ENCODE measurements around the gene FANCD2OS.

DNA sequence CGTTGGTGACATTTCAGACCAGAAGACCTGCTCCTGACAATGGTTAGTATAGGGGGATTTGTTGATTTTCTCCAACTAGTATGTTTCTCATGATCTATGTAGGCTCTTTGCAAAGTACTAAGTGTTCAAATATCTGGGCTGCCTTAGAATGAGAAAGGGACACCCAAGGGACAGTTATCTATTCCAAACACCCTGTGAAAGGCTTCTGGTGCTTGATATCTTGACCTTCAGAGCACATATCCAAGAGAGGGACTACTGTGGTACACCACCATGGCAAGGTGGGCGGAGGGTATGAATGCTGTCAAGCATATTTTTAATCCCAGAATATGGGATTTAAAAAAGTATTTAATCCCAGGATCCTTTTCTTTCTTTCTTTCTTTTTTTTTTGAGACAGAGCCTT, 1.1 kb downstream of the FANCD2OS start:
- no peak for TF ChIP-seq EZH2phosphoT487 (conservative IDR thresholded peaks at IDR 0.05; ENCODE audit: low read length)
- TF ChIP-seq, protein P1, sequence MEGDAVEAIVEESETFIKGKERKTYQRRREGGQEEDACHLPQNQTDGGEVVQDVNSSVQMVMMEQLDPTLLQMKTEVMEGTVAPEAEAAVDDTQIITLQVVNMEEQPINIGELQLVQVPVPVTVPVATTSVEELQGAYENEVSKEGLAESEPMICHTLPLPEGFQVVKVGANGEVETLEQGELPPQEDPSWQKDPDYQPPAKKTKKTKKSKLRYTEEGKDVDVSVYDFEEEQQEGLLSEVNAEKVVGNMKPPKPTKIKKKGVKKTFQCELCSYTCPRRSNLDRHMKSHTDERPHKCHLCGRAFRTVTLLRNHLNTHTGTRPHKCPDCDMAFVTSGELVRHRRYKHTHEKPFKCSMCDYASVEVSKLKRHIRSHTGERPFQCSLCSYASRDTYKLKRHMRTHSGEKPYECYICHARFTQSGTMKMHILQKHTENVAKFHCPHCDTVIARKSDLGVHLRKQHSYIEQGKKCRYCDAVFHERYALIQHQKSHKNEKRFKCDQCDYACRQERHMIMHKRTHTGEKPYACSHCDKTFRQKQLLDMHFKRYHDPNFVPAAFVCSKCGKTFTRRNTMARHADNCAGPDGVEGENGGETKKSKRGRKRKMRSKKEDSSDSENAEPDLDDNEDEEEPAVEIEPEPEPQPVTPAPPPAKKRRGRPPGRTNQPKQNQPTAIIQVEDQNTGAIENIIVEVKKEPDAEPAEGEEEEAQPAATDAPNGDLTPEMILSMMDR (IDR thresholded peaks at IDR 0.05; ENCODE audit: insufficient read depth, low read length, poor library complexity, severe bottlenecking) = no peak
